HCEC 1CT (cell line): ENCODE data around the gene KAT8.
"Not testable (repeated sequence)": the region's sequence is repeated elsewhere in the genome, so short reads cannot be mapped to it uniquely, and the experiment has no call there.

Experiments
- DNase-seq: peaks from one replicate; pipeline ENCODE4 v3.0.0-alpha.2; 2017

Gene KAT8

DNA sequence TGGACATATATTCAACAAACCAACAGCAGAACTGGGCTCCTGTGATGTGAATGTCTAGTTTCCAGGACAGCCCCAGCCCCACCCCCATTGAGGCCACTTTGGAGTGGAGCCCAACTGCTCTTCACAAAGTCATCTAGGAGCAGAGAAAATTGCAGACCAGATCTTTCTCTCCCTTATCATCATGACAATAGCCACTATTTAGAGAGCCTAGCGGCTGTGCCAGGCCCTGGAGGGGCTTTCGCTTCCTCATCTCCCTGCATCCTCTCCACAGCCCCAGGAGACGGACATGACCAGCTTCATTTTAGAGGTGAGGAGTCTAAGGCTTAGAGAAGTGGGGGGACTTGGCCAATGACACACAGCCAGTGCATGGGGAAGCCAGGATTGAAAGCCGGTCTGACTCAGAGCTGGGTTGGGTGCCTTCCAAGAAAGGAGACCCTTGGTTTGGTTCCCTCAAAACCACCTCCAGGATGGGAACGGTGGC, 16.7 kb downstream of the KAT8 start:
- DNase-seq = no peak

DNA sequence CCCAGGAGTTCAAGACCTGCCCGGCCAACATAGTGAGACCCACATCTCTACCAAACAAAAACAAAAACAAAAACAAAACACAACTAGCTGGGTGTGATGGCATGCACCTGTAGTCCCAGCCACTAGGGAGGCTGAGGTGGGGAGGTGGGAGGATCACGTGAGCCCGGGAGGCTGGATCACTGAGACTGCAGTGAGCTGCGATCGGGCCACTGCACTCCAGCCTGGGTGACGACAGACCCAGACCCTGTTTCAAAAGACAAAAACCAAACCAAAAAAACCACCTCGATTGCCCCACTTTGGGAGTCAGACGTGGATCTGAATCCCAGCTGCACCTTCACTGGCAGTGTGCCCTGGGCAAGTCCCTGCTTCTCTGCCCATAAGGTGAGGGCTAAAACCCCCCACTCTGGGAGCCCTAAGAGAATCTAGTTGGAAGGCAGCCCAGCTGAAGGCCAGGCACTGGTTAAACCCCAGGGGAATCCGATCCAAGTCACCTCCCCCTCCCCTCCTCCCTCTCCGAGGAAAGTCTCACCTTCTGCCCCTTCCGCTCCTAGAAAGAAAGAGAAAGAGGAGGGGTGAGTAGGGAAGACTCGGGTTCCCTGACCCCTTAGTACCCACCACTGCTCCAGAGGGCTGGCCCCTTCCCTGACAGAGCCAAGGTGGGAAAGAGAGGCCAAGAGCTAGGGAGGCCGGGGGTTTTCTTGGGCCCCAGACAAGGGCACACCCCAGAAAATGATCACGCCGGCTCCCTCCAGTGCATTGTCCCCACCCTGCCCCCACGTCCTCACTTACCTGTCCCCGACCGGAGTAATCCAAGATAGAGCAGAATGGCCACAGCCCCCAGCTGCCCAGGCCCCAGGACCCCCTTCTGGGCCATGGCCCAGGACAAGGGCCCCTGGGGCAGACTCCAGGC, 17.4 kb downstream of the KAT8 start:
- no peak for DNase-seq

DNA sequence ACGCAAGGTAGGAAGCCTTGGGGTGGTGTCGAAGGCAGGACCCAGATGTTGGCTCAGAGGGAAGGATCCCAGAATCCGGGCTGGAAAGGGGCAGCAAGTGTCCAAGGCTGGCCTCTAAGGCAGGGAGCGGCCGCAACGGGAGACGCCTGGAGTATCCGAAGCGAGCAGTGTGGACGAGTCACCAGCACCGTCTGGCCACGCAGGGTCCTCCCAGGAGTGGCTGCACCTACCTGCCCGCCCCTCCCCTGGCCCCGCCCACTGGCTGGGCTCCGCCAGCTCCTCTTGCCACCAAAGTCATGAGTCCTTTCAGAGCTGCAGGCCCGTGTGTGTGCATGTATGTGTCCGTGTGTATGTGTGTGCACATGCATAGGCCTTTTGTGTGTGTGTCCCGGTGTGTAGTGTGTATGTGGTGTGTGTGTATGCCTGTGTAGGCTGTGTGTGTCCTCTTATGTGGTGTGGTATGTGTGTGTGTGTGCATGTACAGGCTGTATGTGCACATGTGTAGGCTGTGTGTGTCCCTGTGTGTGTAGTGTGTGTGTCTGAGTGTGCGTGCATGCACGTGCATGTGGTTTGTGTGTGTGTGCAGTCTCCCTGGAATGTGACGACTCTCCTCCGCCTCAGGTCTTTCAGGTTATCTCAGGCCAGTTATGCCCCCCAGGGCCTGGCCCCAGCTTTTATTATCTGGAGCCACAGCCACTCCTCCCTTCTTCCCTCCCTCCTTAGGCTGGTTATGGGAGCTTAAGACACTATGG, 18.2 kb downstream of the KAT8 start, which contains the start of gene PRSS8:
TSS of gene PRSS8 (minus strand) at position 193 of the 752 bp plus-strand sequence. CDS start 229 bp downstream, outside the sequence.
- no peak for DNase-seq

DNA sequence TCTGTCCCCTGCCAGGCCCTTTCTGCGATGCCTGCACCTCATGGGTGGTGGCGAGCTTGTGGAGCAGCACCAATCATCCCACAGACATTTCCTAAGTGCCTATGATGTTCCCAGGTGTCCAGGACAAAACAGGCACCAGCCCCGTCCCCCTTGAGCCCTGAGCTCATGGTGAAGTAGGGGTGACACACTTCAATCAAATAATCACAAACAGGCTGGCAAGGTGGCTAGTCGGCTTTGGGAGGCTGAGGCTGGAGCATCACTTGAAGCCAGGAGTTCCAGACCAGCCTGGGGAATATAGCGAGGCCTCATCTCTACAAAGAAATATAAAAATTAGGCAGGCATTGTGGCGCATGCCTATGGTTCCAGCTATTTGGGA, 18.8 kb downstream of the KAT8 start:
- no peak for DNase-seq

DNA sequence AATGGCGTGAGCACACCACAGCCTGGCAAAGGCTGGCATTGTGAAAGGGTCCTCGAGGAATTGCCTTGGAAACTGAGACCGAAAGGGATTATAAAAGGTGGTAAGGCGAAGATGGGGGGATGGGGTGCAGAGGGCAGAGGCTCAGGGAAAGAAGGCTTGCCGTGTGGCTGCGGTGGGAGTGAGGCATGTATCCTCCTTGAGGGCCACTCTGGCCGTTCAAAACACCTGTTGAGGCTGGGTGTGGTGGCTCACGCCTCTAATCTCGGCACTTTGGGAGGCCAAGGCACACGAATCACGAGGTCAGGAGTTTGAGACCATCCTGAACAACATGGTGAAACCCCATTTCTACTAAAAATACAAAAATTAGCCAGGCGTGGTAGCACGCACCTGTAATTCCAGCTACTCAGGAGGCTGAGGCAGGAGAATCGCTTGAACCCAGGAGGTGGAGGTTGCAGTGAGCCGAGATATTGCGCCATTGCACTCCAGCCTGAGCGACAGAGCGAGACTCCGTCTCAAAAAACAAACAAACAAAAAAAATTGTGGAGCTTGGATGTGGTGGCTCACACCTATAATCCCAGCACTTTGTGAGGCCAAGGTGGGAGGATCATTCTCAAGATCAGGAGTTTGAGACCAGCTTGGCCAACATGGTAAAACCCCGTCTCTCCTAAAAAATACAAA, 19.5 kb downstream of the KAT8 start:
- not testable (repeated sequence) for DNase-seq

DNA sequence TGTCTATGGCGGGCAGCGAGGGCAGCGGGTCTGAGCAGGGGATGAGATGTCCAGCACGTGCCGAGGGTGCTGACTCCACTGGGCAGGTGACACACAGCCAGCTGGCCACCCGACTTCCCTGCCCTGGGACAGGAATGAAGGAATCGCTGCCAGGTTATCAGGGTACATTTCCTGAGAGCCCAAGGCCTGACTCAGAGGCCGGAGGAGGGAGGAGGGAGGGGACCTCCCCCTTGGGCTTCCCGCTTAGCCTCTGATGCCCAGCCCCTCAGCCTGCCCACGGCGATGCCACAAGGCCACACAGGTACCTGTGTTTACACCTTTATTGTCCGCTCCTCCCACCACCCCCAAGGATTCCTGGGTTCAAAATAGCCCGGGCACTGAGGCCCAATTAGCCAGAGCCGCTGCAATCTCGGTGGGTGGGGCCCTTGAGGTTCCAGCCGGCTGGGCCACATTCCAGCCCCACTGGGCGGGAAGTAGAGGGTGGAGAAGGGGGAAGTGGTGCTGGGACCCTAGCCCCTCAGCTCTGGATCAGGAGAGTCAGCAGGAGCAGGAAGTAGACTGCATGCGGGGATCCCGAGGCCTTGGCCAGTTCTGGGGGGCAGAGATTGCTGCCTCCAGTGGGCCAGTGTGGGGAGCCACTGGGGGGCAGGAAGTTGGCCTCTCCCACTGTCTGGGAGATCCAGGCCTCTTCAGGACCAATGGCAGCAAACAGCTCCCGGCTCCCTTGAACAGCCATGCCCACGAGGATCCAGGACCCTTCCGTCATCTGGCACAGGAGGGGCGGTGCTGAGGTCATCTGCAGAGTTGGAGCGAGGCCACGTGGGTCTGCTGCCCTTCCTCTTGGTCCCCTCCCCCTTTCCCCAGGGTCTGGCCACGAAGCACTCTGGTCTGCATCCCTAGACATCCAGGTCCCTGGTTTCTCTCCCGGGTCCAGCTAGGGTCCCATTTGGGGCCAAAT, 21.4 kb downstream of the KAT8 start:
- peak; percentile 57 for DNase-seq

DNA sequence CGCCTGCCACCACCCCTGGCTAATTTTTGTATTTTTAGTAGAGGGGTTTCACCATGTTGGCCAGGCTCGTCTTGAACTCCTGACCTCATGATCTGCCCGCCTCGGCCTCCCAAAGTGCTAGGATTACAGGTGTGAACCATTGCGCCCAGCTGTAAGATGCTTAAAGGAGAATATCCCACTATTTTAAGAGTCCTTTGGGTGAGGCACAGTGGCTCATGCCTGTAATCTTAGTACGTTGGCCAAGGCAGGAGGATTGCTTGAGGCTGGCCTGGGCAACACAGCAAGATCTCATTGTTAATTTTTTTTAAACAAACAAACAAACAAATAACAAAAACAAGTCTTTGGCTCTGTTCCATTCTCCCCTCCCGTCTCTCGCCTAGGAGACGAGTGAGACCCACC, 23.6 kb downstream of the KAT8 start:
- DNase-seq = not testable (repeated sequence)

DNA sequence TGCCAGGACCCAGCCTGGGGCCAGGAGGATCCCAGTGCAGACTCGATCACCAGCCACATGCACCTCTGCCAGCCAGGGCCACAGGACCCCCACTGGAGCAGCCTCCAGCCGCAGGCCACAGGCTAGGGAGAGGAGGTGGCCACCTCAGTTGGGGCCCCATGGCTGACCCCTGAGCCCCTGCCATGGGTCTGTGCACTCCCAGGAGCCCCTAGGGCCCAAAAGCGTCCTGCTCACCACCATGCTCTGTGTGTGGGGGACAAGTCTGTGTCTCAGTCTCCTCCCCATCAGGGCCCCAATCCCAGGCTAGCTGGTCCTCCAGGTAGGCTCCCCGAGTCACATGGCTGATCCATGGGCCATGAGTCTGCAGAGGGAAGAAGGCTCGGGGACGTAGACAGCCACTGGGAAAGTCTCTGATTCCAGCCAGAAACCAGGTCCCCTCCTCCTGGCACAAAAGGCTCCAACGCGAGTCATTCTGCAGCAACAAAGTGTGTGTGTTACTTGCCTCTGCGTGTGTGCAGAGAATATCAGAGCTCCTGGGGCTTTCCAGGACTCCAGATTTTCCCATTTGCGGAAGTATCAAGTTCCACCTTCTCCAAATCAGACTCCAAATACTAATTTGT, 24.1 kb downstream of the KAT8 start:
- DNase-seq = no peak

DNA sequence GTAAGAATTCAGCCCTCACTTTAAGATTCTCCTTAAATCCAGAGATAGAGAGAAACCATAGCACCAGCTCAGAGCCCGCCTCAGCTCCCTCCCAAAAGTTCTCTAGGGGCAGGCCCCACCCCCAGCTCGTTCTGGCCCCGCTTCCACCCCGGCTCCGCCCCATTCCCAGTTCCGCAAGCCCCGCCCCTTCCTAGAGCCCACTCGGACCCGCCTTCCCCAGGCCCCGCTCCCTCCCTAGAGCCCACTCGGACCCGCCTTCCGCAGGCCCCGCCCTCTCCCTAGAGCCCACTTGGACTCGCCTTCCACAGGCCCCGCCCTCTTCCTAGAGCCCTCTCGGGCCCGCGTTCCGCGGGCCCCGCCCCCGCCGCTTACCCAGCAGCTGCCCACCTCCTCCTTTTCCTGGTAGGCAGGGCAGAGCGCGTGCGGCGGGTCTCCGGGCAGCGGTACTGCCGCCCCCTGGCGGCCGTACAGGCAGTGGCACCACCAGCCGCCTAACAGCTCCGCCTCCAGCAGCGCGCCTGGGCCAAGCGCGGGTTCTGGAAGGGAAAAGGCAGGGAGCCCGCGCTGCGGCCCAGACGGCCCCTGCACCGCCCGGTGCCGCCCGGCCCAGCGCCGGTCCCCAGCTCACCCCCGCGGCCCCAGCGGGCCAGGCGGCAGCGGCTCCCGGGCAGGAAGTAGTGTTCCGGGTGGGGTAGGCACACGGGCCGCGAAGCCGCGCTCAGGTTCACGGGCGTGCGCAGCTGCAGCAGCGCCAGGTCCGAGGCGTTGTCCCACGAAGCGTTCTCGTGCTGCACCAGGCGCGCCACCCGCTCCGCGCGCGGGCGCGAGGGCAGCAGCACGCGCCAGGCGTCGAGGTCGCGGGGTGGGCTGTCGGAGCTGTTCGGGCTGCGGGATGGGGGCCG, 24.9 kb downstream of the KAT8 start:
- peak; percentile 98 for DNase-seq

DNA sequence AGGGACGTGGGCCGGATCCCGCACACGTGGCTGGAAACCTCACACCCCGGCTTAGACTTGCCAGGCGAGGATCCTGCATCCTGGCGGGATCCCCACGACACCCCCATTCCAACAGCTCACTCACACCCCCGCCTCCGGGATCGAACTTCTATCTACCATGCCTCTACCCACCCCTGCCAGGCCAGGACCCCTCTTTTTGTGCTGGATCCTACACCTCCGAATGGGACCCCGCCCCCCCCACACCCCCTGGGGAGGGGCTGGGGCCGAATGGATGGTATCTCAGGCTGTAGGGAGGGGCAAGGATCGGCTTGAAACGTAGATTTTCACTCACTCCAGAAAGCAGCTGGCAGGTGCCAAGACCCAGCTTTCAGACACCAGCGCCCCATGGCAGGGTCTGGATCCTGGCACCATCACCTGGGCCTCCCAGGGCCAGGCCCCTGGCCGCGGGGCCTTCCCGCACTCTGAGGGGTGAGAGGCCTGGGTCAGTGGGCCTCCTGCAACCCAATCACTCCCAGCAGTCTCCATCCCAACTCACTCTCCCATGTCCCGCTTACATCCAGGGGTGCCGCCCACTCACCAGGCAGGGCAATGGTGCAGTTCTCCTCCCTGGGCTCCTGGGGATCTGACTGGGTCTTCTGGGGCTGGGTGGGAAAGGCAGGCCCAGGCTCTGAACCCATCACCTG, 25.7 kb downstream of the KAT8 start:
- no peak for DNase-seq

DNA sequence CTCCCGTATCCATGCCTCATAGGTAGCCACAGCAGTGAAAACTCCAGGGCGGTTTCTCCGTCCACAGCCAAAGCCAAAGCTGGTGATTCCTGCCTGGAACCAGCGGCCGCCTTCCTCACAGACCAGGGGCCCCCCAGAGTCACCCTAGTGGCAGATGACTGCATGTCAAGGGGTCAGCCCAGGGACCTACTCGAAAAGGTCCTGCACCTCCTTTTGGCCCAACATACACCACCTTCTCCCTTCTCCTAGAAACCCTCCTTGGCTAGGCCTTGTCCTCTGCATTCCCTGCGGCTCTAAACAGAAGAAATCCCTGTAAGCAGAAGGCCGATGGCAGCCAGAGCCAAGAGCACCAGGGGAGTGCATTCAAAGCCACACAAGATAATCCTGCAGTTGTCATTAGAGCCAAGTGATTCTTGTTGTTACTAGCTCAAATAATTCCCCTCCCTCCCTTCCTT, 26.3 kb downstream of the KAT8 start:
- no peak for DNase-seq

DNA sequence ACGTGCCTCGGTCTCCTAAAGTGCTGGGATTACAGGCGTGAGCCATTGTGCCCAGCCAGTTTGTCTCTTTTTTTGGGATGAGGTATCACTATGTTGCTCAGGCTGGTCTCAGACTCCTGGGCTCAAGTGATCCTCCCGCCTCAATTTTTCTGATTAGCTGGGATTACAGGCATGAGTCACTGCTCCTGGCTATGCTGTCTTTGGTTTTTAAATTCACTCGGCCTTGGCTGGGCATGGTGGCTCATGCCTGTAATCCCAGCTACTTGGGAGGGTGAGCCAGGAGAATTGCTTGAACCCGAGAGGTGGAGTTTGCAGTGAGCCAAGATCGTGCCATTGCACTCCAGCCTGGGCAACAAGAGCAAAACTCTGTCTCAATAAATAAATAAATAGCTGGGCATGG, 27.0 kb downstream of the KAT8 start:
- DNase-seq = peak; percentile 1

DNA sequence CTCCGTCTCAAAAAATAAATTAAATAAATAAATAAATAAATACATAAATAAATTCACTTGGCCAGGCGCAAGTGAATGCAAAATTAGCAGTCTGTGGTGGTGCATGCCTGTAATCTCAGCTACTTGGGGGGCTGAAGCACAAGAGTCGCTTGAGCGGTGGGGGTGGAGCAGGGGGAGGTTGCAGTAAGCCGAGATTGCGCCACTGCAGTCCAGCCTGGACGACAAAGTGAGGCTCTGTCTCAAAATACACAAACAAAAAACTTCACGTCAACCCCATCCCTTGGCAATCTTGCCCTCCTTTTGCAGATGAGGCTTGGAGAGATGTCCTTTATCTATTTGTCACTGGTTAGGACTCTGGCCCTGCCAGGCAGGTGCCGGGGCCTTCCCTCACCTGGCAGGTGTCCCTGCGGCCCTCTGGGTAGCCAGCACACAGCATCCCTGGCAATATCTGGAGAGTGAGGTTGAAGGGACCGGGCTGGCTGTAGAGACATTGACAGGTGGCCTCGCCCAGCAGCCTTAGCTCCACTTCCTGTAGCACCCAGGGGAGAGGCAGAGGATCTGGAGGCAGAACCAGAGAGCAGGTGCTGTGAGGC, 28.0 kb downstream of the KAT8 start:
- no peak for DNase-seq

DNA sequence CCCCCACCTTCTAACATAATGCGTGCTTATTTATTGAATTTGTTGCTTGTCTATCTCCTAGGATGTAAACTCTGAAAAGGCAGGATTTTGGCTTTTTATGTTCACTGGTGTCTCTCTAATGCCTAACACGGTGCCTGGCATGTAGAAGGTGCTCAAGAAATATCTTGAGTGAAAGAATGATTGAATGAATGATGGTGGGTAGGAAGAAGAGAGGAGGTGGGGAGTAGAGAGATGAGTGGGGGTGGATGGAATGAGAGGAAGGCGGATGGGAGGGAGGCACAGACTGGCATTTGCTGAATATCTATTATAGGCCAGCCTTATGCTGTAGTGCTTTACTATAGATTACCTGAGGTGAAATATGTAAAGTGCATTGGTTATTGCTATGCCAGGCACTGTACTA, 30.1 kb downstream of the KAT8 start:
- DNase-seq = no peak

DNA sequence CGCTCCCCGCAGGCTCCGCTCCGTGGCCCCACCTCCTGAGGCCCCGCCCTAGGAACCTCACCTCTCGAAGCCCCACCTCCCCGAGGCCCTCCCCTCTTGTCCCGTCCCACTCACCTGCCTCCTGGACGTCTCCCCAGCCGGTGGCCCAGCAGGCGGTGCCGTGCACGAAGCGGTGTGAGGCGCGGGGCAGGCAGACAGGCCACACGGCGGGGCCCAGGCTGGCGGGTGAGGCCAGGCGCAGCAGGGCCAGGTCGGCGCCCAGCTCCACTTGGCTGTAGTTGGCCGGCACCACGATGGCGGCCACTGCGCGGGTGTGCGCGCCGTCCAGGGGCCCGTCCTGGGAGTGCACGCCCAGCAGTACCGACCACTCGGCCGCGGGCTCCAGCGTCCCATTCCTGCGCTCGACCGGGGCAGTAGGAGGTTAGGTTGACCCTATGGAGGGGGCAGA, 30.8 kb downstream of the KAT8 start:
- no peak for DNase-seq

DNA sequence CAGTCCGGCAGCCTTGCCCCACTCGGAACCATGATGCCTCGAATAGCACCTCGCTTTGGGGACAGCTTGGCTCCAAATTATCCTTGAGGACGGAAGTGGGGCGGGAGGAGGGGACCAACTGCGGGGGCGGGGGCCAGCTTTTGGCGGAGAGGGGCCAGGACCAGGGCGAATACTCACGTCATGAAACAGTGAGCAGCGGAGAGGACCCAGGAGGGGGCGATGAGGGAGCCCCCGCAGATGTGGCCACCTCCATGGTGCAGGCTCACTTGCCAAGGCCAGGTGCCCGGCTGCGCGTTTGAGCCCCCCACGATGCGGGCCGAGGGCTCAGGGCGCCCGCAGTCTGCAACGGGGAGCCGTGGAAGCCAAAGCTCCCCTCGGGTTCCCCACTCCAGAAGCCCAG, 31.4 kb downstream of the KAT8 start:
- no peak for DNase-seq

DNA sequence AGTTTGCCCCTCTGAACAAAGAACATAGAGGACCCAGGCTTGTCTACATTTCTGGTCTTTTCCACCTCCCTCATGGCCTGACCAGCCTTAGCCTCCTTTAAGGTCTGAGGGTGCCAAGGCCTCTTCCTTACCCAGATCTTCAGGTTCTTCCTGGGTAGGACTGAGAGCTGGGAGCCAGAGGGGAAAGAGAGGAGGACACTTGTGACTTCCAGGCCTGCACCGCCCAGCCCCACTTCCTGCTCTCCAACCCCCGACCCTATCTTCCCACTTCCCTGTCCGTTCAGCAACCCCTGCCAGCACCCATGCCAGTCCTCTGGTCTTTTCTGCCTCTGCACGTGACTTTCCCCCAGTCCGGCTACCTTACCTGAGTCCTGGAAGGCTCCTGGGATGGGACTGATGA, 31.9 kb downstream of the KAT8 start:
- no peak for DNase-seq

DNA sequence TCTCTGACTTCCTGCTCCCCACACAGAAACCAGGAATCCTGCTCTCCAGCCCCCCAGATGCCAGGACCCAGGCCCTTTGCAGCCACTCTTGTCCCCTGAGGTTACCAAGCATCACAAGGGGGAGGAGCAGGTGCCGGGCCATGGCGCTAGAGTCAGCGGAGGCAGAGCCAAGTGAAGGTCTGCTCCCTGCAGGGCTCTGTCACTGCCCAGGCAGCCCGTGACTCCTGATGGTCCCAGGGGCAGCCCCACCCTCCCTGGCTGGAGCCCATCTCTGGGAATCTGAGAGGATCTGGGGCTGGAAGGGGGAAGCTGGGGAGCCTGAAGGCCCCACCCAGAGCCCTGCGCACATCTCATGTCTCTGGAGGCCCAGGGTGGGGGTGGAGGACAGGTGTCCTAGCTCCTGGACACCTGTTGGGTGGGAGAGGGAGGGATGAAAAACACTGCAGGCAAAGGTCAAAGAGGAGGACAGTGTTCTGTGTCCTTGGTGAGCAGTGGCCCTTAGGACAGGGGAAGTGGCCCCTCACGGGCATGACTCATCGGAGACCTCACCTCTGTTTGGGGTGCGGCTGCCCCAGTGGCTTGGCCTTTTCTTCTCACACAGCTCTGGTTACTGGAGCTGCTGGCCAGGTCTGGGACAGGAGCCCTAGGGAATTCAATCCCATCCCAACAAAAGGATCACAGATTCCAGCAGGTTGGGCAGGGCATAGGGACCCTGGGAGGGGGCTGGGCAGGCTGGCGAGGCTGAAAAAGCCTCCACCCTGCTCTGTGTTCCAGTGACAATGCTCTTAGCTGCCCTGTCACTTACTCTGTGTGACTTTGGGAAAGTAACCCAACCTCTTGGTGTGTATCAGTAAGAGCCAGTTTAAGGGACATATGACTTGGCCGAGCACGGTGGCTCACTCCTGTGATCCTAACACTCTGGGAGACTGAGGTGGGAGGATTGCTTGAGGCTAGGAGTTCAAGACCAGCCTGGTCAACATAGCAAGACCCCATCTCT, 32.7 kb downstream of the KAT8 start, which contains the start of gene PRSS36:
TSS of gene PRSS36 (minus strand) at position 173 of the 997 bp plus-strand sequence. CDS start at position 142, 31 bp downstream.
- DNase-seq = no peak
